ENCODE data around the gene L2HGDH. TPM values are rescaled to one million over a fixed set of nuclear protein-coding genes. Genes with fewer than 3 reads are reported as not detected.
A peak's percentile ranks its signal among the peaks of the same experiment; 100 is the strongest.
"Not testable (repeated sequence)": the region's sequence is repeated elsewhere in the genome, so short reads cannot be mapped to it uniquely, and the experiment has no call there.

L2HGDH gene
- total RNA-seq, 1 experiment from 2014 or later = 9.9 TPM

GRCh38 chr14:50339178-50339804, 27.3 kb upstream of the L2HGDH start:
- DNase-seq (ENCODE audit: low read depth) = no peak

GRCh38 chr14:50338587-50338986, 26.6 kb upstream of the L2HGDH start:
- DNase-seq (ENCODE audit: low read depth) = no peak

DNA sequence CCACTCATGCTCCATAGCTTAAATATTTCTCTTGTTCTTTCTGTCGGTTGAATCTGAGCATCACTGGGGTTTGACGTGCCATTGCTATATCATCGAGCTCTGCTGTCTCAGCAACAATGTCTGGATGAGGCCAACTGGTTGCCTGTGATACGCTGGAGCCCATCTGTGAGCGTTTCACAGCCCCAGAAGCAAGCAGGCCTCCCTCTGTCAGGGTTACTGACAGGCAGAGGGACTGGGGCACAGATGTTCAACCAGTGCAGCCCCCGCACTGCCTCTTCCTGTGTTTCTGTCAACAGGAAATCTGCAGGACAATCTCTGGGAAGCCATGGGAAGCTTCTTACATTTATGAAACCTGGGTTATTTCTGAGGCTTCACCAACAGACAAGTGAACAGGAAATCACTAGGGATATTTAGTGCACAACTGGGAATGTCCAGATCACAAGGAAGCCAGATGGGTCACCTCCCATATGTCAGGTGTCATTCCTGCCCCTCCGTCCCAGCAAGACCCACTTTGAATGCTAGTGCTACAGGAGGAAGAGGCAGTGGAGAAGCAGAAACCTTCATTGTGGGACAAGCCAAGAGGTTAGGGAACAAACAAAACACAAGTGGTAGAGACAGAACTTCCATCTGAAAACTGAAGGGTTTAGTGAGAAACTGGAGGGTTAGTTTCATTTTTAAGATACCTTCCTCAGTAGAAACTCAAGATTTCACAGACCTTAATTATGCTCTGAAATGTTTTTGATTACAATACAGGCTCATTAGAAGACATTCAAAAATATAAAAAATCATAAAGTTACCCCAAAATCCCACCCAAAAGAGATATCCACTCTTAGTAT, 24.2 kb upstream of the L2HGDH start:
- DNase-seq (ENCODE audit: low read depth) = no peak

DNA sequence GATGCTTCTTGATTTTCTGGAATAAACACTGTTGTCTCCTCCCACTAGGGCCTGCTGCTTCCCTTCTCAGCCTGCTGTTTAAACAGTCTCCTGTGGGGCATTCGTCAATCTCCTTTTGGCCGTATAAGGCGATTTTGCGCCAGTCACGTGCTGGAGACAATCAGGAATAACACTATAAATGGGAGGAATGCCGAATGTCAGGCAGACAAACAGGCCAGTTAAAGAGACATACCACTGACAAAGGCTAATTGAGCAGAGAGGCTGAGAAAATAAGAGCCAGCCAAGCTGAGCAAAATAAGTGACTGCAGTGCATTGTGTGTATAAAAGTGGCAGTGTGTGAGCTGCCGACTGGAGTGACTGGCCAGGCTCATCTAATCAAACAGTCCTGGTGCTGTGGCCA, 23.4 kb upstream of the L2HGDH start:
- no peak for DNase-seq (ENCODE audit: low read depth)

GRCh38 chr14:50334211-50334610, 22.2 kb upstream of the L2HGDH start:
- no peak for DNase-seq (ENCODE audit: low read depth)

GRCh38 chr14:50333014-50333509, 21.0 kb upstream of the L2HGDH start:
- DNase-seq (ENCODE audit: low read depth) = peak; percentile 74

DNA sequence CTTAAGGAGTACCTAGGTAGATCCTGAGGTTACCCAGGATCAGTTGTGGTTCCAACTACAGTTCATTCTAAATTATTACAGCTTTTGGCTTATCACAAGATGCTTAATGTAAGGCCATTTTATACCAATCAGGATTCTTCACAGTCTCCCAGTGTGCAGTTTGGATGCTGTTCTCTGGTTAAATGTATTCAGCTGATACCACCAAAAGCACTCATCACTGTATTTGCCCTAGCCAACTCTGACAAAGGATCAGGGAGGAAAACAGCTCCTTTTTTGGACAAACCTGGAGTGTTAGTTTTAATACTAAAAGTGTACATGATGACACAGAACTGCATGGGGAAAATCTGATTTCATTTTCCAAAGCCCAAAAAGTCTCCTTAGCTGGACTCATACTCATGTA, 19.6 kb upstream of the L2HGDH start:
- DNase-seq (ENCODE audit: low read depth) = no peak

DNA sequence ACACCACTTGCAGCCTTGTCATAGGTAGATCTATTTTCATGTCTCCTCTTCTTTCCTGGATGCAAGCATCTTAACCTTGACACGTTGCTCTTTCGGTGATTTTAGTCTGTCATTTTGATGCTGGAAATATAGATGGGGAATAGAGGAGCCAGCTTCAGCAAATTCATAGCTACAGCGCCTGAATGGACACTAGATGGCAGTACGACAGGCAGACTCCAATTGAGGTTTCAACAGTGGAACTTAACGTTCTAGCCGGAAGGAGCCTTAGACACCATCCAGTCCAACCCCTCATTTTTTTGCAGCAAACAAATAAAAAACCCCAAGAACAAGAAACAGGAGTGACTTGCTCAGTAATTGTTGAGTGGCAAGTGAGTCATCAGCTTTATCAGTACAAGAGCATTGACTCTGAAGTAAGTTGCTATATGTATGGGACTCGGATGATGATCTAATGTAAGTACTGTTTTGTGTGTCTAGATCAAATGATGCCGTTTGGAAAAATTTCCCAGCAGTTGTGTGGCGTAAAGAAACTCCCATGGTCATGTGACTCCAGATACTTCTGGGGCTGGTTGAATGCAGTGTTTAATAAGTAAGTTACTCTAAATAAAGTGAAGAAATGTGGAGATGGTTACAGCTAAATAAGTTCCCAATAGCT, 9.1 kb upstream of the L2HGDH start:
- DNase-seq (ENCODE audit: low read depth) = peak; percentile 93

DNA sequence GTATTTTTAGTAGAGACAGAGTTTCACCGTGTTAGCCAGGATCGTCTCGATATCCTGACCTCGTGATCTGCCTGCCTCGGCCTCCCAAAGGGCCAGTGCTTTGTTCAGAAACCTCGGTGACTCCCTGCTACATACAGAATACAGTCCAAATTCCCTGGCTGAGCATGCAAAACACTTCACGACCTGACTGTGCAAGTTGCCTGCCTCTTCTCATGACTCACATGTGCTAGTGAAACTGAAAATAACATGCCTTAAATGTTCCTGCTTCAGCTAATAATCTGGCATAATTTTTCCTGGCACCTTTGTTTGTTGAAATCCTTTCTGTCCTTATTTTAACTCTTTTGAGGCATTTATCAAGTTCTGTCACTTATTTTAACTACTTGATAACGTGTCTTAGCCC, 8.3 kb upstream of the L2HGDH start:
- DNase-seq (ENCODE audit: low read depth) = peak; percentile 67

- DNase-seq (ENCODE audit: low read depth) = peak; percentile 28
Measured at GRCh38 chr14:50319721-50320120, 7.7 kb upstream of the L2HGDH start.

- DNase-seq (ENCODE audit: low read depth) = peak; percentile 25
Measured at GRCh38 chr14:50319293-50319692, 7.3 kb upstream of the L2HGDH start.

GRCh38 chr14:50318031-50318626, 6.1 kb upstream of the L2HGDH start:
- DNase-seq (ENCODE audit: low read depth) = peak; percentile 44

DNA sequence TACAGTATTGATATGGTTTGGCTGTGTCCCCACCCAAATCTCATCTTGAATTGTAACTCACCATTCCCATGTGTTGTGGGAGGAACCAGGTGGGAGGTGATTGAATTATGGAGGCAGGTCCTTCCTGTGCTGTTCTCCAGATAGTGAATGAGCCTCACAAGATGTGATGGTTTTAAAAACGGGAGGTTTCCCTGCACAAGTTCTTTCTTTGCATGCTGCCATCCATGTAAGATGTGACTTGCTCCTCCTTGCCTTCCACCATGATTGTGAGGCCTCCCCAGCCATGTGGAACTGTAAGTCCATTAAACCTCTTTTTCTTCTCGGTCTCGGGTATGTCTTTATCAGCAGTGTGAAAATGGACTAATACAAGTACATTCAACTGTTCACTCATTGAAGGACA, 2.1 kb upstream of the L2HGDH start:
- not testable (repeated sequence) for DNase-seq (ENCODE audit: low read depth)

DNA sequence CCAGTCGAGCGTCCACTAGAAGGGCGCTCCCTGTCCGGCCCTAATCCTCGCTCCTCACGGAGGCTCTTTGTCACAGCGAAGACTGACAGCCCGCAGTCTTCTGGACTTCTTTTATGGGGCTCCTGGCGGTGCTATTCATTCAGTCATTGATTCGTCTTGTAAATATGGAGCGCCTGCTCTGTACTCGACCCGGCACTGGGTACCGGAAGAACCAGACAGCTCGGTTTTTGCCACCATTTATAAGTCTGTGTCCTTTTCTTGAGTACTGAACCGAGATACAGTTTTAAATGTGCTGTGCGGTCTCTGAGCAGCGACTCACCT, 665 bp upstream of the L2HGDH start:
- peak; percentile 63 for DNase-seq (ENCODE audit: low read depth)

DNA sequence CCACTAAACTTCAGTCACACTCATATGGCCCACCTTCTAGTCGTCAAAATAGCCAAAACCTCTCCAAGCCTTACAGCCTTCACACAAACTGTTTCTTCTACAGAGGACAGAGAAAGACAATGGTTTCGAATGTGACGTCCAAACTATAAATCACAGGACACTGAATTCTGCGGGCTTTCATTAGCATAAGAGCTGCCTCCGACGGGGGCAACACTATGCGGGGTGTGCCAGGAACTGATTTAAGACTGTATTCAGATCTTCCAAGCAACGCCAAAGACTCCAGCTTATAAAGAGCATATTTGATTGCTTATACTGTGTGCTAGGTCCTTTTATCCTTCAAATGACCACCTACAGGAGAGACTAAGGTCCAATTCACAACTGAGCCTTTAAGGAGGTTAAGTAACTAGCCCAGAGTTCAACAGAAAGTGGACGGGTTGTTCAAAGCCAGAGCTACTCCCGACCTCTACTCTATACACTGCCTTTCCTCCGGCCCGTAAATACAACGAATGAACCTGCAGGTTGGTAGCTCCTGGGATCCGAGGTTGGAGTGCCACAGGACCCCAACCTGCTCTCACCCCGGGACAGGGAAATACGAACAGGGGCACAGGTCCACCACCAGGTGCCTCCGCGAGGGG, 575 bp downstream of the L2HGDH start:
- no peak for DNase-seq (ENCODE audit: low read depth)

DNA sequence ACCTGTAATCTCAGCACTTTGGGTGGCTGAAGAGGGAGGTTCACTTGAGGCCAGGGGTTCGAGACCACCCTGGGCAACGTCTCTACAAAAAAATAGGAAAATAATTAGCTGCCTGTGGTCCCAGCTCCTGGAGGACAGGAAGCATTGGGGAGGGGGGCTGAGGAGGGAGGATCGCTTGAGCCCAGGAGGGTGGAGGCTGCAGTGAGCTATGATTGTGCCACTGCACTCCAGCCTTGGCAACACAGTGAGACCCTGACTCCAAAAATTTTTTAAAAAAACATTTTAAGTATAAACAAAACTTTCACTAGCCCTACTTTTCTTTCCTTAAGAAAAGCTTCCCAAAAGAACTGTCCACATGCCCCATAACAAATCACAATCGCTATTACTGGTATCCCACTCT, 1.6 kb downstream of the L2HGDH start:
- DNase-seq (ENCODE audit: low read depth) = no peak

DNA sequence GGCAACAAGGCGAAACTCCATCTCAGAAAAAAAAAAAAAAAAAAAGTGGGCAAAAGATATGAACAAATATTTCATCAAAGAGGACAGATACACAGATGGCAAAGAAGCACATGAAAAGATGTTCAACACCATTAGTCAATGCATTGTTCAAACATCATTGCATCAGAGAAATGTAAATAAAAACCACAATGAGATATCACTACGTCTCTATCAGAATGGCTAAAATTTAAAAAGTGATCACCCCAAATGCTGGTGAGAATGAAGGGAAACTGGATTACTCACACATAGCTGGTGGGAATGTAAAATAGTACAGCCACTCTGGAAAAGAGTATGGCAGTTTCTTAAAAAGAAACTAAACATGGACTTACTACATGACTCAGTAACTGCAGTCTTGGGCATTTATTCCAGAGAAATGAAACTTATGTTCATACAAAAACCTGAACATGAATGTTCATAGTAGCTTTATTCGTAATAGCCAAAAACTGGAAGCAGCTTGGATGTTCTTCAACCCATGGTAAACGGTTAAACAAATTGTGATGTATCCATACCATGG, 3.6 kb downstream of the L2HGDH start:
- DNase-seq (ENCODE audit: low read depth) = peak; percentile 48

DNA sequence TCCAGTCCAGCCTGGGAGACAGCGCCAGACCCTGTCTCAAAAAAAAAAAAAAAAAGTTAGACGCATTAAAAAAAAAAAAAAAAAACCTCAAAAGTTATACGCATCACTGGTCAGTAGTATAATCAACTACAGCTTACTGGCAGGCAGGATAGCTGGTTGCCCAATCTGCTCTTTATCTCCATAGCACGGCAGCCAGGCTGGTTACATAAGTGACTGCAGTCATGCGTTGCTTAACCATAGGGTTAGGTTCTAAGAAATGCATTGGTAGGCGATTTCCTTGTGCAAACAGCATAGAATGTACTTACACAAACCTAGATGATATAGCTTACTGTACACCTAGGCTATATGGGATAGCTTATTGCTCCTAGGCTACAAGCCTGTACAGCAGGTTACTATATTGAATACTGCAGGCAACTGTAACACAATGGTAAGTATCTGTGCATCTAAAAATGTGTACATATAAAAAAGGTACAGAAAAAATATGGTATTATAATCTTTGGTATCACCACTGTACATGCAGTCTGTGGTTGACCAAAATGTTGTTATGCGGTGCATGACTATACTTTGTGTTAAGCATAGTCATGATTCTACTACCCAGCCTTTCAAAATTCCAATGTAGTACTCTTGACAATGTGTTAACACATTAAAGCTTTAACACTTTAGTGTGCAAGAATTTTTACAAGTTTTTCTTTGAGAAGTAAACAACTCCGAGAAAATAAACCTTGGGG, 8.1 kb downstream of the L2HGDH start:
- DNase-seq (ENCODE audit: low read depth) = no peak

DNA sequence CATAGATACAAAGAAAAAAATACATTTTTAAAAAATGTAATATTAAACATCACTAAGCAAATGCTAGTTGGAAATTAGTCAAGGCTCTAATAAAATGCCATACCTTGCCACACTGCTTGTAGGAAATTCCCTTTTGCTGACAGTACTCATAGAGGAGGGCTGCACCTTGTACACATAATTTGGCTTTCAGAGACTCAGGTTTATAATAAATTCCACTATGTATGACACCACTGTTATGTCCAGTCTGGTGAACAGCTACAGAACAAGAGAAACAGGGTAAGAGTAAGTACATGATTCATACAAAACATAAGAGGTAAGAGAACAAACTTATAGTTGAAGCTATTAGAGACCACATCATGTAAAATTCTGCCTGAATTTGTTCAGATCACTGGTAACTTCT, 10.1 kb downstream of the L2HGDH start:
- peak; percentile 17 for DNase-seq (ENCODE audit: low read depth)

DNA sequence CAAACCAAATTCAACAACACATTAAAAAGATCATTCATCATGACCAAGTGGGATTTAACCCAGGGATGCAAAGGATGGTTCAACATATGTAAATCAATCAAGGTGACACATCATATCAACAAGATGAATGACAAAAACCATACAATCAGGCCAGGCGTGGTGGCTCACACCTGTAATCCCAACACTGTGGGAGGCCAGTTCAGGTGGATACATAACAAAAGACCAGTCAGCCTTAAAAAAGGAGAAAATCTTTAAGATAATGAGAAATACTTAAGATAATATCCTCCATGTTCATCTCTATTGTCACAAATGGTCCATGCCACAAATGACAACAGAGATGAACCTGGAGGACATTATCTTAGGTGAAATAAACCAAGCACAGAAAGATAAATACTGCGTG, 12.4 kb downstream of the L2HGDH start:
- no peak for DNase-seq (ENCODE audit: low read depth)

DNA sequence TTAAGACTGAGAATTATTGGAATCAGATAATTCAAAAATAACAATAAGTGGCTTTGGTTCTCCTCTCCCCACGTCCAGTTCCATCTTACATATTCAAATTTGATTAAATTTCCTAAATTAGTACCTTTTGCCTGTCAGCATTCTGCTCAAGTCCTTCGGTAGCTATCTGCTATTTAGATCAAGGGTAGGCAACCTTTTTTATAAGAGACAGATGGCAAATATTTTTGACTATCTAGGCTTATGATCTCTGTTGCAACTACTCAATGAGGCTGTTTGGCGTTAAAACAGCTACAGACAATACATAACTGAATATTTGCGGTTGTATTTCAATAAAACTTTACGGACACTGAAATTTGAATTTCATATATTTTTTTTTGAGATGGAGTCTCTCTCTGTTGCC, 21.7 kb downstream of the L2HGDH start:
- DNase-seq (ENCODE audit: low read depth) = no peak
